Measurements from ENCODE around the gene SULT4A1. TPM values are rescaled to one million over a fixed set of nuclear protein-coding genes. Genes with fewer than 3 reads are reported as not detected.

Gene SULT4A1
- total and polyA plus RNA-seq, 2 of the 4 experiments (the other 2 are of a cell fraction), result 1.1 to 5.2 TPM

- ChIA-PET CTCF (no interaction called here), POLR2A (ENCODE audit: unreplicated experiment) (no interaction called here)
- no peak overlapping the region for H2AK9ac ChIP-seq (replicated peaks; ENCODE audit: low read depth, low read length, poor library complexity)
- no peak overlapping the region for H3K18ac ChIP-seq (ENCODE audit: low read depth, low read length)
- no peak overlapping the region for H3K4ac ChIP-seq (ENCODE audit: low read depth, low read length)
- H3K9me3 ChIP-seq (ENCODE audit: control insufficient read depth, insufficient read depth, low read length), result no peaks in the 10 kb centered on the region
- ATAC-seq (ENCODE audit: low read depth) (no peak), DNase-seq (no peak)
- H3K56ac ChIP-seq (ENCODE audit: extremely low read depth, insufficient read depth, low read length), result no peak overlapping the region
- intact Hi-C loops (cut with micrococcal nuclease), result no loop called here
- no peak overlapping the region for H2BK15ac ChIP-seq (ENCODE audit: low read depth, low read length)
- no peak overlapping the region for H4K8ac ChIP-seq (ENCODE audit: low read depth in 2 of 2, low read length in 2 of 2)
- no peak overlapping the region for H4K91ac ChIP-seq (ENCODE audit: insufficient read depth, low read depth, low read length)
- dilution Hi-C loops (cut with HindIII; ENCODE audit: low sequenced_read_pairs, unreplicated experiment), result no loop called here
- H3K9me1 ChIP-seq (ENCODE audit: insufficient read depth, low read length), result no peaks in the 10 kb centered on the region
- no peak overlapping the region for H2AFZ ChIP-seq (replicated peaks; ENCODE audit: low read length, poor library complexity)
- peaks cover 0 to 7% of the 10 kb centered on the region in 2 experiments; a peak in 2 of 4 replicates for H3K79me1 ChIP-seq (ENCODE audit: low read depth in 1 of 2, low read length in 2 of 2)
- in situ Hi-C loops (cut with MboI; ENCODE audit: low sequenced_read_pairs), result no loop called here
- H2BK20ac ChIP-seq (ENCODE audit: low read depth, low read length), result no peak overlapping the region
- no peaks in the 10 kb centered on the region; the same call in 1 of the 2 replicates for H3K4me1 ChIP-seq (ENCODE audit: control insufficient read depth, insufficient read depth, low read length)
- no TSS peak for BruUV-seq (replicated peaks)
- H3K36me3 ChIP-seq (ENCODE audit: control insufficient read depth, insufficient read depth, low read length), result no peaks in the 10 kb centered on the region
- H2BK120ac ChIP-seq (ENCODE audit: low read depth, low read length), result no peak overlapping the region
- H4K20me1 ChIP-seq (ENCODE audit: insufficient read depth, low read length), result peaks cover 3% of the 10 kb centered on the region; the same call in 1 of the 2 replicates
- H3K27ac ChIP-seq (ENCODE audit: insufficient read depth, low read length), result no peak overlapping the region
- H2AK5ac ChIP-seq (ENCODE audit: low read depth, low read length), result no peak overlapping the region
- no CpG with 5 or more reads among the region's 11 CpGs for WGBS, 2 experiments (ENCODE audit: extremely low coverage in 2 of 2, insufficient read length in 1 of 2)
- no peak overlapping the region for H2BK5ac ChIP-seq (ENCODE audit: low read depth, low read length, poor library complexity, severe bottlenecking)
- no peak for TF ChIP-seq MXI1 (IDR thresholded peaks at IDR 0.05; ENCODE audit: borderline replicate concordance, low read depth, low read length)
- peaks cover 3% of the 10 kb centered on the region; the same call in 1 of the 2 replicates for H3K27me3 ChIP-seq (ENCODE audit: control insufficient read depth, insufficient read depth, low read length)
- no peak overlapping the region for H3K4me3 ChIP-seq (ENCODE audit: insufficient read depth, low read depth, low read length)
- H3K4me2 ChIP-seq (ENCODE audit: low read depth, low read length), result no peak overlapping the region
- H3K9ac ChIP-seq (ENCODE audit: low read depth, low read length), result no peak overlapping the region
- H4K5ac ChIP-seq (ENCODE audit: low read depth, low read length), result no peak overlapping the region
- no peak overlapping the region for H3K14ac ChIP-seq (replicated peaks; ENCODE audit: low read depth, low read length)
- no peak overlapping the region for H3K23ac ChIP-seq (ENCODE audit: low read depth, low read length)
These were observed 4.0 kb downstream of the SULT4A1 start for GRCh38 chr22:43858156-43858895.
